Urothelium cell line (cell line): Measurements from ENCODE around the gene COG1.

Experiments
- DNase-seq: peaks from one replicate; pipeline ENCODE4 v3.0.0; 2011; ENCODE audit warnings: low spot score, mixed read lengths
- FAIRE-seq: peaks from 2 replicates; lab custom pipeline; 2011; peaks lifted over from hg19 to GRCh38; lab: Jason Lieb, UNC

Gene COG1

DNA sequence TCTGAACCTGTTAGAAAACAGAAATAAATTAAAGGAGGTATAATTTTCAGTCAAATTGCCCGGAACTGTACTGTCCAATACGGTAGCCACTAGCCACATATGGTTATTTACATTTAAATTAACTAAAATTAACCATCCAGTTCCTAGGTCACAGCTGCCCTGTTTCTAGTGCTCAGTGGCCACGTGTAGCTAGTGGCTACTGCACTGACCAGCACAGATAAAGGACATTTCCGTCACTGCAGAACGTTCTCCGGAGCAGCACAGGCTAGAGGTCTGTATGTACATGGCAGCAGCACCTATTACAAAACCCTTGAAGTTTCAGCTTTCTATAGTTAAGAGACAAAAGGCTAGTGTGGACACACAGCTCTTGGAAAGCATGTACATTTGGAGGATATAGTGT lies 35.1 kb downstream of the COG1 start:
- DNase-seq (no peak), FAIRE-seq (no peak)

DNA sequence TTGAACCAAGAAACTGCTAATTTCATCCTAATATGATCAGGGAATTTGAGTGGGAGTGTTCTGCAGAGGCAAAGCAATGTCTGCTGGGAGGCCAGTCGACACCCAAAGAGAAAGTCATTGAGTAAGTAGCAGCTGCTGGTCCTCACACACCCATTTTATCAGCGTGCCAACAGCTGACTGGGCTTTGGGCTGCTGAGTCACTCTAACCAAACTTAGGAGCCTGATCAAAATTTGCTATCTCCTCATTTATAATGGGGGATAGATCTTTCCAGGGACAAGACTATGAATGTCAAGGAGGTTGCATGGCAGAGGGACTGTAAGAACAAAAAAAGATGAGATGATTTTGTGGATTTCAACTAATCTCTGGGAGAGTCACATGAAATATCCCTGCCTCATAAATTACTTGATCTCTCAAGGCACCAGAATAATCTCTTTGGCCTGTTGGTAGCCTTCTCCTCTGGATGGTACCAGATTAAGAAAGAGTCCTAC lies 35.9 kb downstream of the COG1 start:
- DNase-seq (peak; percentile 85), FAIRE-seq (no peak)

DNA sequence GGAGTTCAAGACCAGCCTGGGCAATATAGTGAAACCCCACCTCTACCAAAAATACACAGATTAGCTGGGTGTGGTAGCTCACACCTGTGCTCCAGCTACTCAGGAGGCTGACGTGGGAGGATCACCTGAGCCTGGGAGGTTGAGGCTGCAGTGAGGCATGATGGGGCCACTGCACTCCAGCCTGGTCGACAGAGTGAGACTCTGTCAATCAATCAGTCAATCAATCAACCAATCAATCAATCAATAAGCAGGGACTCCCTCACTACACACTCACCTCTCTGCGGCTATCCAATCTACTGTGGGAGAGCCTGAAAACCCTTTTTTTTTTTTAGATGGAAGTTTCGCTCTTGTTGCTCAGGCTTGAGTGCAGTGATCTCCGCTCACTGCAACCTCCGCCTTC lies 37.2 kb downstream of the COG1 start:
- FAIRE-seq (no peak), DNase-seq (no peak)

DNA sequence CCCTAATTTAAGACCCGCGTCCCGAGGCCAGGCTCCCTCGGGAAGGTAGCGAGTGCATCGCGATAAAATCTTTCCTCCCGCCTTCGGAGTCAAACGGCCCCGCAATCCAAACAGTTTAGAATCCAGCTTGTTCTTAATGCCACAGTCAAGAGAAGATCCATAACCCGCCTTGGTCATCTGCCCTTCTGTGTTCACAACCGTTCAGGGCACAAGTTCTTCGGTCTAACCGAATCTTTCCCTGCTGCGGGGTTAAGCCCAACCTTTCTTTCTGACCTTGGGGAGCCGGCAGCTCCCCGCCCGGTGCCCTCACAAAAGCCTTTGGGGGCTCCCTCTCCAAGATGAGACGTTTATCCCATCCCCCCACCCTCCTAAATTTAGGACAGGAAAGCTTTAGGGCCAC lies 38.5 kb downstream of the COG1 start:
- DNase-seq: peak; percentile 44
- no peak for FAIRE-seq

DNA sequence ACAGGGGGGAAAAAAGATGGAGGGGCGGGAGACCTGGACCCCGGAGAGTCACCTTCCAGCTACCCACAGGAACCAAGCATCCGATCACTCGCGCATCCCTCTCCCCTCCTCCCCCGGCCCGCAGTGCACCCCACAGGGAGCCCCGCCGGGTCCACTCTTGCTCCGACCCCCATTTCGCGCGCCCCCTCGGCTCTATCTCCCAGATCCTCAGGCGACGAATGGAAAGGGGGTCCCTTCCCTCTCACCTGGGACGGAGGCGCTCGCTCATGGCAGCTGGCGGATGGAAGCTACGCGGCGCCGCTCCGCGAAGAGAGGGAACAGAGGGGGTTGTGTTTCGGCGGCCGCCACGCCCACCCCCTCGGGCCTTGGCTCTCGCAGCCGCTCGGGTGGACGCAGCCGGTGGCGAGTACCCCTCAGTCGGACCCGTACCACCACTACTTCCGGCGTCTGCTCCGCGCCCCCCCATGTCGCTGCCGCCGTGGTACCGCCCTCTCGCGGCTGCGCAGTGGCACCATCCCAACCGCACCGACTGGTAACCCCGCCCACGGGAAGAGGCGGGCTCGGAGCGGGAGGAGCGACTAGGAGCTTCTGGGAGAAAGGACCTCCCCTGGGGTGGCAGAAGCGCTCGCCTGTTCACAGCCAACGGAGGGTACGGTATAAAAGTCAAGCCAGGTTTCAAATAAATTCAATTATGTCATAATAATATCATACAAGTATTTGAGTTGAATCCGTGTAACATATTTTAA lies 39.2 kb downstream of the COG1 start:
- FAIRE-seq (peak; percentile 95), DNase-seq (peak; percentile 100)

DNA sequence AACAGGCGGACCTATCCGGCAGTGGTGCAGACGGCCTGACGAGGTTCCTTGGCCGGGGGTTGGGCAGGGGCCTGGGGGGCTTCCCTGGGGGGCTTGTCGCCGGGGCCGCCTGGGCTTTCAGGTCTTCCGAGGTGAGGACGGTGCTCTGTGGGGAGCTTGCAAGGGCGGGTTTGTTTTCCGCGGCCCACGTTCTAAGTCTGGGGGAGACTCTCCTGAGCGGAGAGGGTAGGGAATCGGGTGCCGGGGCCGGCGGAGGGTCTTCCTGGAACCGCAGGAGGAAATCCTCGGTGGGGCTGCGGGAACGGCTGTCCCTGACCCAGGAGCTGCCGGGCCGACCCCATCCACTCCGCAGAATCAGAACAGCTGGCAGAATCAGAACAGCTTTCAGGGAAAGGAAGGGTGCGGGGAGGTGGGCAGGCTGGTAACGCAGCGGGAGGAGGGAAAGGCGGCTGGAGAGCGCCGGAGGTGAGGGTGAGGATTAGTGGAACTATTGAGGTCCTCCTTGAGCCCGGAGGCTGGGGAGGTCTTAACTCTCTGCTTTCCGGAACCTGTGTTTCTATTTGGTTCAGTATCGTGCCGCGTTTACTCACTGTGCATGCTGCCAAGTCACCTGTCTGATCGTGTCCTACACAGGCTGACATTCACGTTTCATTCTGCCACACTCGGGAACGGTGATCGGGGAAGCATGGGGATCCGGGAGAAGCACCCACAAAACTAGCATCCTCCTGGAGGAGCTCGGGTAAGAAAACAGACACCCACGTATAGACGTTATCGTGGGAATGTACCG lies 39.9 kb downstream of the COG1 start:
- FAIRE-seq (no peak), DNase-seq (peak; percentile 76)

DNA sequence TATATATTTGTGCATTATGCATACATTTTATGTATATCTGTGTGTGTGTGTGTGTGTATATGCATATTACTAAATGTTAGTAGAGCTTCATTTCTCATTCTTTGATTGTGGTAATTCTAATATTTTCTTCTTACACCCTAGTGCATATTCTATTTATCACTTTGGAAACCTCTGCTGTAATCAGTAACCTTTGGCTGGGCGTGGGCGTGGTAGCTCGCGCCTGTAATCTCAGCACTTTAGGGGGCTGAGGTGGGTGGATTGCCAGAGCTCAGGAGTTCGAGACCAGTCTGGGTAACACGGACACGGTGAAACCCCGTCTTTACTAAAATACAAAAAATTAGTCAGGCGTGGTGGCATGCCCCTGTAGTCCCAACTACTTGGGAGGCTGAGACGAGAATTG lies 41.9 kb downstream of the COG1 start:
- DNase-seq (no peak), FAIRE-seq (no peak)

DNA sequence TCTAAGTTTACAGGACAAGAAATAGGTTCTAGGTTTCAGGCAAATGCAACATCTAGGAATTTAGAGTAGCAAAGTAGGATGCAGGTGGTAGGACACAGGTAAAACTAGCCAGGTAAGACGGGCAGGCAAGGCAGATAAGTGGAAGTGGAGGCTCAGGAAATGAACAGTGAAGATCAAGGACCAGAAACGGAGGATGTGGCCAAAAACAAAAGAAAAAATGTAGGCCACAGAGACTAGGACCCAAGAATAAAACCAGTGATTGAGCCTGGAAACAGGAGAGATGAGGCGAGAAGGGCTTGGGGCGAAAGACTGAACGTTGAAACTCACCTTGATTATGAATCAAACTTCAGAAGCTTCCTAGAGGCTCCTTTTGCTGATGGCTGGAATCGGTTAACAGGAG lies 44.9 kb downstream of the COG1 start:
- DNase-seq (no peak), FAIRE-seq (no peak)

DNA sequence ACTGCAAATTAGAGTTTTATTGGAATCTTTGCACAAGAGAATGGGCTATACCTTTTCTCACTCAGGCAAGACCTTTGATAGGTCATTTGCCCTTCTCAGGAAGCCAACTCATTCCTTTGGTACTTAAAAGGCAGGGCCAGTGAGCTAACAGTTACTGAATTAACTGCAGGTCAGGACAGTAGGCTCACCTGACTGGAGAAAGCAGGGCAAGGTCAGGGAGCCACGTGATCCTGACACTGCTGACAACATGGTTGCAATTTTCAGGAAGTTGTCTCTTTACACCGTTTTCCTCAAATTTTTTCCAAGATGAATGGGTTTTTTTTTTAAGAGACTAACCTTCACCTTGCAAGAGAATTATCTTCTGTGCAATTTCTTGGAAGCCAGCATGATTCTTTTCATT lies 47.7 kb downstream of the COG1 start:
- no peak for DNase-seq
- FAIRE-seq: no peak

DNA sequence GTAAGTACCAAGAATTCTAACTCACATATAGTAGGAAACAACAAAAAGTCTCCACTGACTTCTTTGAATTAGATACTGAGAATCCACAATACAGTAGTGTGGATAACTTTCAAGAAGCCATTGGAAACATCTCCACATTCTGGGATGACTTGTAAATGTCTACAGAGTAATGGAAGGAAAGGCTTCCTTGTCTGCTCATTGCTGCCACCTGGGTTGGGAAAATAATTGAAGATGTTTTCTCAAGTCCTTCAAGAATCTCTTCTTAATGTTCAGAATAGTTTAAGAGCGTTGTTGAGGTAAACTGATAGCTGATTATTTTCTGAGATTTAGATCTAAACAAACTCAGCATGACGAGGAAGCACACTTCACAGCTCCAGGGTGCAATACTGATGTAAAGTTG lies 54.9 kb downstream of the COG1 start:
- peak; percentile 23 for FAIRE-seq
- DNase-seq: no peak

DNA sequence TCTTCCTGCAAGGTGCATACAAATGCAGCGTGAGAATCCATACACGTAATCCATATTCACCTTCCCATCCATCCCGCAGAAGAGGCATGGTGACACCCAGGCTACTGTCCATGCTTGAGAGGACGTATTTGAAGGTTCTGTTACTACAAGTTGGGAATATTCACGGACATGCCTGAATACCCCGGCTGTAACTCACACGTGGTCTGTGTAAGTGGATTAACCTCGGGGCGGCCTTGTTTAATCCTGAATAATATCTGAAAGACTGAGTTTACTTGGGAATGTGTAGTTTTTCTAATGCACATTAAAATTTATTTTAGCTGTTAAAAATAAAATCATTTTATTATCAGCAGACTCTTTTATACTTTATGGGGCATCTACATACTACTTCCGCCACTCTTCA lies 55.7 kb downstream of the COG1 start:
- FAIRE-seq: no peak

DNA sequence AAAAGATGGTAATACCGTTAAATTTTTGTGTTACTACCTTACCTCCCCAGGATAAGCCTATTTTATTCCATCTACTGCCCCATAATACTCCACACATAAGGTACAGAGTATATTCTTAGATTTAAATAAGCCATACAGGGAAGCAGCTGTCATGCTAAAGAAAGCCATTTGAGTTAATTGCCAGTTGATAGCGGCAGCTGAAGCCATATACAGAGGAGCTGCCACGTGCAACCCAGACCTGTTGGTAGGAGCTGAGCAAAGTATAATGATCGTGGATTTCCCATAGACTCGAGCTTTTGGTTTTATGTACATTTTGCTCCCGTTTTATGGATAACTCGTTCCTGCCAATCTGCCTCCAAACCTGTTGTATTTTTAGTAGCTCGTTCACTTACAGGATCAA lies 56.8 kb downstream of the COG1 start:
- FAIRE-seq (no peak), DNase-seq (no peak)

More for the DNA sequence above, 55.7 kb downstream of the COG1 start:
- no peak for DNase-seq

DNA sequence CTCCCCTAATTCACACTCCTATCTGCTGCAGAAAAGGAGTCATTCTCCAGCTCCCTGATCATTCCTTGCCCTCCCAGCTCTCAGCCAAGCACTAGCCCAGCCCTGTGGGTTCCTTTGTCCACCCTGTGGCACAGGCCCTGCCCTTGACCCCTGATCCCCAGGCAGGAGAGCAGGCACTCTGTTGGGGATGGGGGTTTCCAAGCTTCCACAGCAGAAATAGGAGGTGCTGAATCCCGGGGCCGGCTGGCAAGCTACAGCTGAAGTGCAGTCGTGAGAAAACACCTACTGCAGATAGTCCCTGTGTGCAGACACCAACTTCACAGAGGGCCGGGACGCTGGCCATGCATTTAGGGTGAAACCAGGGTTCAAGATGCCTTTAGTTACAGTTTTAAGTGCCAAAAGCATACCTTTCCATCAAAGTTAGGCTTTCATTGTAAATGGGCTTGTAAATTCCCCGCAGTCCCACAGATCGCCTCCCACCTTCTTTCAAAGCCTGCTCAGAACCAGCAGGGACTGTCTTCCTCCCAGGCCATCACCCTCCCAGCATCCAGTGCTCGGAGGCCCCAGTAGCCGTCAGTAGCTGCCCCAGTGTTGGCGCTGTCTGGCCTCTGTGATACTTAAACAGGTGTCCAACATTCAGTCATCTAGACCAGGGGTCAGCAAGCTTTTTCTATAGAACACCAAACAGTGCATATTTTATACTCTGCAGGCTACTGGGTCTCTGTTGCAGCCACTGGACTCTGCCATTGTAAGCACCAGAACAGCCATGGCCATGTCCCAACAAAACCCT lies 58.2 kb downstream of the COG1 start:
- FAIRE-seq: peak; percentile 42

DNA sequence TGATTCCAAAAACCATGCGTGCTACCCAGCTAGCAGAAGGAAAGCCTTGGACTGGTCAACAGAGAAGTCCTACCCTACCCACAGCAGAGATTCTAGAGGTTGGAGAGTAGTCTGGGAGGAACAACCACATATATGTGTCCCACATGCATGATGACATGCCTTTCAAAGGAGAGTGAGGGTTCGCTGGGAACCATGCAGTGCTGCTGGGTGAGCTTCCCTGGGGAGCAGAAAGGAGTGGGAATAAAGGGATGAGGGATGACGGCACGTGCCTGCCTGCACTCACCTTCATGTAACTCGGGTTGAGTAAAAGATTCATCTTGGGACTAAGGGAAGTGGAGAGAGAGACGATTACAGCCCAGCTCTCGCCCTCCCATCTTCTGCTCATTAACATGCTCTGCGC lies 59.0 kb downstream of the COG1 start:
- DNase-seq (no peak), FAIRE-seq (no peak)

More for the DNA sequence above, 58.2 kb downstream of the COG1 start:
- DNase-seq: no peak

DNA sequence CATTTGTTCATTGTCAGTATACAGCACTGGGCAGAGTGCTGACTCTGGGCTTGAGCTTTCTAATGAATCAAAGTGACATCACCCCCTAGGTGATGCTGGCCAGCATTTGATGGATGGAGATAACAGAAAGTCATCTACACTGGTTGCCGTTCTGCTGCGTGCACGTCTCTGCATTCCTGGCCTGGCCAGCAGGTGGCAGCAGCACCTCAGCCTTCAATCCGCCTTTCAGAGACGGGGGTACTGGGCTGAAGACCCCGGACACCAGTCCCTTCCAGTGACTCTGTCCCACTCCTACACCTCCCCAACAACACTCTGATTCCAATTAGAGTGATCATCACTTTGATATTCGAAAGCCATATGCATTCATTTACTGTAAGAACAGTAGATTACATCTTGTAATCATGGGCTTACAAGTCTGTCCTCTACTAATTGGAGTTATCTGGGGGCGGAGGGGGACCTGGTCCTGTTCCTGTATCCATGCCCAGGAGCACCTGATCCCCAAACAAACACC lies 62.9 kb downstream of the COG1 start:
- peak; percentile 99 for FAIRE-seq
- peak; percentile 88 for DNase-seq

DNA sequence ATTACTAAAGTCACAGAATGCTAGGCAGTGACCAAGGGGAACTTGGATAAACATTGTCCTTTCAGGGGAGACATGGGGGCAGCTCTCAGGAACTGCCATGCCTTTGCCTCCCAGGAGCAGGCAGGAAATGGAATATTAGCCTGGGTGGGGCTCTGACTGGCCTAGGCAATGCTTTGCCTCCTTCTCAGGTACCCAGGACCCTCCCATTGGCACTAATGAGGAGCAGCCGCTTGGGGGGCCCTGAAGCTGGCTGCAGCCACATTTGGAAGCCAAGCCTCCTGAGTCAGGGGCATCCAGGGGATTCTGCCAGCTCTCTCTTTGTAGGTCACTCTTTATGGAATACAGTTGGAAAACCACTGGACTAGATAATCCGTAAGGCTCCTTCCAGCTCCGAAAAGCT lies 63.4 kb downstream of the COG1 start:
- FAIRE-seq (no peak), DNase-seq (no peak)

DNA sequence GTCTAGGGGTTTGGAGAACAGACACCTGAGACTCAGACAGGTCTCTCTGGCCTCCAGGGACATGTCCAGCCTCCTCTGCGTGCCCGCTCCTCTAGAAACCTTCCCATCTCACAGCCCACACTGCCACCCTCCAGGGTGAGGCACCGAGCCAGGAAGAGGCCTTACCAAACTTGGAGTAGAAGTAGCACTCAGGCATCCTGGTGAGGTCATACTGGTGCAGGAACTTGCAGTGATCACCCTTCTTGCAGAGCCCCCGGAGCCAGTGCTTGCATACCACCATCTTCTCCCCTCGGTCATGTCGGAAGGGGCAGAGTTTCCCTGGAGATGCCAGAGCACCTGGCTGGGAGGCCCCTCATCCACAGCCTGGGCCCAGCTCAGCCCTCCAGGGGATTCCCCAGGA lies 64.7 kb downstream of the COG1 start:
- FAIRE-seq: no peak
- DNase-seq: no peak
